GM15510 (cell line): ENCODE results near the gene MDP1.
A peak's percentile ranks its signal among the peaks of the same experiment; 100 is the strongest.

Experiments
- POLR2A ChIP-seq: IDR thresholded peaks from 3 replicates; pipeline ENCODE4 v1.6.1; 2011; ENCODE audit warnings: borderline replicate concordance; ENCODE audit not compliant: insufficient read length; ENCODE audit errors: extremely low read depth

MDP1 gene

GRCh38 chr14:24224618-24225071 lies 8.8 kb upstream of the MDP1 start:
- no peak for TF ChIP-seq POLR2A

- no peak for TF ChIP-seq POLR2A
Observed at GRCh38 chr14:24219521-24219920, 3.7 kb upstream of the MDP1 start.

GRCh38 chr14:24219080-24219479 lies 3.2 kb upstream of the MDP1 start:
- TF ChIP-seq POLR2A: no peak

- TF ChIP-seq POLR2A: no peak
Observed at GRCh38 chr14:24216345-24216699, 456 bp upstream of the MDP1 start.

- no peak for TF ChIP-seq POLR2A
Observed at GRCh38 chr14:24213866-24214662, 1.8 kb downstream of the MDP1 start.

- TF ChIP-seq POLR2A: peak; percentile 92
Observed at GRCh38 chr14:24212924-24213865, 2.7 kb downstream of the MDP1 start, which contains the start of gene CHMP4A. TSS of gene CHMP4A (minus strand) at chr14:24213488. CDS start at chr14:24213439, 49 bp downstream.

- TF ChIP-seq POLR2A: no peak
Observed at GRCh38 chr14:24211311-24211710, 4.6 kb downstream of the MDP1 start.

GRCh38 chr14:24207625-24208024 lies 8.2 kb downstream of the MDP1 start:
- TF ChIP-seq POLR2A: no peak

- TF ChIP-seq POLR2A: no peak
Observed at GRCh38 chr14:24207104-24207551, 8.7 kb downstream of the MDP1 start.

- TF ChIP-seq POLR2A: no peak
Observed at GRCh38 chr14:24206260-24207103, 9.4 kb downstream of the MDP1 start.

GRCh38 chr14:24204163-24205146 lies 11.4 kb downstream of the MDP1 start:
- TF ChIP-seq POLR2A: no peak

- TF ChIP-seq POLR2A: no peak
Observed at GRCh38 chr14:24198814-24199524, 16.9 kb downstream of the MDP1 start.

- TF ChIP-seq POLR2A: no peak
Observed at GRCh38 chr14:24197056-24197450, 18.8 kb downstream of the MDP1 start.
